T-helper 17 cell (primary cell): ENCODE data around the gene ADAM22. TPM values are rescaled to one million over a fixed set of nuclear protein-coding genes. Genes with fewer than 3 reads are reported as not detected.

Experiments used
- ATAC-seq: fragments of 150-1000 bp; cut with Tn5 transposase; 2 replicates; pipeline ENCODE4 v1.10.0; 2021; ENCODE audit warnings: mild to moderate bottlenecking, moderate library complexity
- DNase-seq, 3 donors: peaks; one replicate each; pipeline versions ENCODE4 v3.0.0 to v3.0.0-alpha.2; 2020 to 2021
- H3K9me3 ChIP-seq: one replicate; pipeline ENCODE4 v1.7.0; 2013; ENCODE audit warnings: low read length, mild to moderate bottlenecking; ENCODE audit not compliant: control insufficient read depth, poor library complexity, severe bottlenecking
- H3K27ac Mint-ChIP-seq: one replicate; pipeline ENCODE4 v1.8.0; 2022; ENCODE audit warnings: mild to moderate bottlenecking, moderate library complexity, mixed read lengths
- H3K27me3 Mint-ChIP-seq: one replicate; pipeline ENCODE4 v1.8.0; 2022; ENCODE audit warnings: mixed read lengths
- H3K36me3 Mint-ChIP-seq: one replicate; pipeline ENCODE4 v1.8.0; 2022; ENCODE audit warnings: low read depth, mixed read lengths
- H3K4me1 Mint-ChIP-seq: one replicate; pipeline ENCODE4 v1.8.0; 2022; ENCODE audit warnings: mild to moderate bottlenecking, mixed read lengths
- H3K4me3 Mint-ChIP-seq: one replicate; pipeline ENCODE4 v1.8.0; 2022; ENCODE audit warnings: mild to moderate bottlenecking, moderate library complexity, mixed read lengths
- total RNA-seq, 4 donors: library from RNA in 2 of 4; stranded (reverse) in 2 of 4; gene quantifications; one replicate each; pipeline ENCODE4 v1.2.3 and lab custom pipeline; 2022 to 2026

Gene ADAM22
- total RNA-seq, 2 donors from 2014 or later = 2.0 to 3.0 TPM

- no peak overlapping the region for H3K27ac Mint-ChIP-seq
- no peaks in the 10 kb centered on the region for H3K4me1 Mint-ChIP-seq
- DNase-seq = no peak
- no peaks in the 10 kb centered on the region for H3K9me3 ChIP-seq
- H3K36me3 Mint-ChIP-seq = no peaks in the 10 kb centered on the region
- H3K4me3 Mint-ChIP-seq = no peak overlapping the region
- peaks cover 4% of the 10 kb centered on the region for H3K27me3 Mint-ChIP-seq
- ATAC-seq = no peak
Observed at GRCh38 chr7:88111140-88111743, 177.2 kb downstream of the ADAM22 start.

- H3K27me3 Mint-ChIP-seq = peaks cover 4% of the 10 kb centered on the region
- H3K4me1 Mint-ChIP-seq = no peaks in the 10 kb centered on the region
- no peak for DNase-seq
- ATAC-seq = no peak
- no peak overlapping the region for H3K4me3 Mint-ChIP-seq
- H3K27ac Mint-ChIP-seq = no peak overlapping the region
- H3K9me3 ChIP-seq = no peaks in the 10 kb centered on the region
- H3K36me3 Mint-ChIP-seq = no peaks in the 10 kb centered on the region
Observed at GRCh38 chr7:88111954-88112471, 178.0 kb downstream of the ADAM22 start.

- ATAC-seq = no peak
- DNase-seq = no peak
- no peaks in the 10 kb centered on the region for H3K27me3 Mint-ChIP-seq
- H3K9me3 ChIP-seq = no peaks in the 10 kb centered on the region
- no peak overlapping the region for H3K4me3 Mint-ChIP-seq
- no peak overlapping the region for H3K27ac Mint-ChIP-seq
- H3K4me1 Mint-ChIP-seq = no peaks in the 10 kb centered on the region
- no peaks in the 10 kb centered on the region for H3K36me3 Mint-ChIP-seq
Observed at GRCh38 chr7:88115258-88115796, 181.3 kb downstream of the ADAM22 start.

- H3K27ac Mint-ChIP-seq = no peak overlapping the region
- DNase-seq (no peak), ATAC-seq (no peak)
- H3K27me3 Mint-ChIP-seq = no peaks in the 10 kb centered on the region
- H3K4me1 Mint-ChIP-seq = no peaks in the 10 kb centered on the region
- no peak overlapping the region for H3K4me3 Mint-ChIP-seq
- no peaks in the 10 kb centered on the region for H3K9me3 ChIP-seq
- no peaks in the 10 kb centered on the region for H3K36me3 Mint-ChIP-seq
Observed at GRCh38 chr7:88115816-88116215, 181.8 kb downstream of the ADAM22 start.

- no peaks in the 10 kb centered on the region for H3K36me3 Mint-ChIP-seq
- no peaks in the 10 kb centered on the region for H3K27me3 Mint-ChIP-seq
- ATAC-seq (no peak), DNase-seq (no peak)
- H3K9me3 ChIP-seq = no peaks in the 10 kb centered on the region
- no peak overlapping the region for H3K4me3 Mint-ChIP-seq
- H3K4me1 Mint-ChIP-seq = no peaks in the 10 kb centered on the region
- H3K27ac Mint-ChIP-seq = no peak overlapping the region
Observed at GRCh38 chr7:88116235-88116795, 182.3 kb downstream of the ADAM22 start.

- DNase-seq (no peak), ATAC-seq (no peak)
- no peaks in the 10 kb centered on the region for H3K9me3 ChIP-seq
- H3K36me3 Mint-ChIP-seq = no peaks in the 10 kb centered on the region
- H3K27ac Mint-ChIP-seq = no peak overlapping the region
- H3K27me3 Mint-ChIP-seq = no peaks in the 10 kb centered on the region
- H3K4me3 Mint-ChIP-seq = no peak overlapping the region
- no peaks in the 10 kb centered on the region for H3K4me1 Mint-ChIP-seq
Observed at GRCh38 chr7:88117325-88117724, 183.3 kb downstream of the ADAM22 start.

GRCh38 chr7:88121335-88121734, 187.3 kb downstream of the ADAM22 start:
- Mint-ChIP-seq H3K36me3 (no peaks in the 10 kb centered on the region), H3K27me3 (no peaks in the 10 kb centered on the region), H3K4me1 (no peaks in the 10 kb centered on the region), H3K4me3 (no peak overlapping the region), H3K27ac (no peak overlapping the region)
- DNase-seq (no peak), ATAC-seq (no peak)
- H3K9me3 ChIP-seq = no peaks in the 10 kb centered on the region

GRCh38 chr7:88127637-88128290, 193.7 kb downstream of the ADAM22 start:
- Mint-ChIP-seq H3K4me1 (peaks cover 2% of the 10 kb centered on the region), H3K27me3 (no peaks in the 10 kb centered on the region), H3K36me3 (no peaks in the 10 kb centered on the region), H3K4me3 (no peak overlapping the region), H3K27ac (no peak overlapping the region)
- H3K9me3 ChIP-seq = no peaks in the 10 kb centered on the region
- ATAC-seq (no peak), DNase-seq (no peak)

GRCh38 chr7:88132725-88133124, 198.7 kb downstream of the ADAM22 start:
- no peak overlapping the region for H3K27ac Mint-ChIP-seq
- no peaks in the 10 kb centered on the region for H3K9me3 ChIP-seq
- no peaks in the 10 kb centered on the region for H3K36me3 Mint-ChIP-seq
- no peak overlapping the region for H3K4me3 Mint-ChIP-seq
- ATAC-seq = no peak
- DNase-seq = no peak
- H3K4me1 Mint-ChIP-seq = peaks cover 2% of the 10 kb centered on the region
- no peaks in the 10 kb centered on the region for H3K27me3 Mint-ChIP-seq

- H3K9me3 ChIP-seq = no peaks in the 10 kb centered on the region
- Mint-ChIP-seq H3K4me1 (no peaks in the 10 kb centered on the region), H3K27me3 (no peaks in the 10 kb centered on the region), H3K36me3 (no peaks in the 10 kb centered on the region), H3K4me3 (no peak overlapping the region), H3K27ac (peak overlapping the region; percentile 75)
- DNase-seq (no peak), ATAC-seq (no peak)
Observed at GRCh38 chr7:88140947-88141346, 206.9 kb downstream of the ADAM22 start.

- Mint-ChIP-seq H3K36me3 (no peaks in the 10 kb centered on the region), H3K4me1 (no peaks in the 10 kb centered on the region), H3K4me3 (no peak overlapping the region), H3K27ac (no peak overlapping the region), H3K27me3 (no peaks in the 10 kb centered on the region)
- no peaks in the 10 kb centered on the region for H3K9me3 ChIP-seq
- no peak for DNase-seq
- ATAC-seq = no peak
Observed at GRCh38 chr7:88141479-88141878, 207.4 kb downstream of the ADAM22 start.

GRCh38 chr7:88141953-88142352, 207.9 kb downstream of the ADAM22 start:
- no peaks in the 10 kb centered on the region for H3K4me1 Mint-ChIP-seq
- ATAC-seq (no peak), DNase-seq (no peak)
- no peaks in the 10 kb centered on the region for H3K36me3 Mint-ChIP-seq
- no peaks in the 10 kb centered on the region for H3K27me3 Mint-ChIP-seq
- H3K9me3 ChIP-seq = no peaks in the 10 kb centered on the region
- H3K4me3 Mint-ChIP-seq = no peak overlapping the region
- no peak overlapping the region for H3K27ac Mint-ChIP-seq

- Mint-ChIP-seq H3K27me3 (no peaks in the 10 kb centered on the region), H3K4me3 (no peak overlapping the region), H3K36me3 (peaks cover 2% of the 10 kb centered on the region), H3K4me1 (no peaks in the 10 kb centered on the region), H3K27ac (no peak overlapping the region)
- ATAC-seq = no peak
- no peak for DNase-seq
- no peaks in the 10 kb centered on the region for H3K9me3 ChIP-seq
Observed at GRCh38 chr7:88146616-88147015, 212.6 kb downstream of the ADAM22 start.
